HEK293T (cell line): ENCODE data around the gene ST6GALNAC5.

Experiments used
- ARNT ChIP-seq: fragments of 450-650 bp; IDR thresholded peaks from 2 replicates; pipeline ENCODE4 v1.6.1; 2017; ENCODE audit warnings: mild to moderate bottlenecking
- BHLHE40 ChIP-seq: fragments of 450-650 bp; IDR thresholded peaks from 2 replicates; pipeline ENCODE4 v1.6.1; 2016; ENCODE audit warnings: mild to moderate bottlenecking, moderate library complexity, borderline replicate concordance
- CTBP1 ChIP-seq: fragments of 450-650 bp; IDR thresholded peaks from 2 replicates; pipeline ENCODE4 v1.6.1; 2016; ENCODE audit warnings: borderline replicate concordance
- ELF4 ChIP-seq: fragments of 450-650 bp; IDR thresholded peaks from 2 replicates; pipeline ENCODE4 v1.6.1; 2017; ENCODE audit warnings: antibody characterized with exemption
- FOXA1 ChIP-seq: fragments of 450-650 bp; IDR thresholded peaks from 2 replicates; pipeline ENCODE4 v1.6.1; 2016; ENCODE audit warnings: mild to moderate bottlenecking
- FOXK2 ChIP-seq: fragments of 450-650 bp; IDR thresholded peaks from 2 replicates; pipeline ENCODE4 v1.6.1; 2016; ENCODE audit warnings: mild to moderate bottlenecking
- HDGF ChIP-seq: fragments of 450-650 bp; IDR thresholded peaks from 2 replicates; pipeline ENCODE4 v1.6.1; 2017; ENCODE audit warnings: antibody characterized with exemption, borderline replicate concordance
- LEF1 ChIP-seq: fragments of 450-650 bp; IDR thresholded peaks from 2 replicates; pipeline ENCODE4 v1.6.1; 2017; ENCODE audit warnings: mild to moderate bottlenecking, borderline replicate concordance
- NFRKB ChIP-seq: fragments of 450-650 bp; IDR thresholded peaks from 2 replicates; pipeline ENCODE4 v1.6.1; 2016; ENCODE audit warnings: mild to moderate bottlenecking, moderate library complexity
- SP1 ChIP-seq: fragments of 450-650 bp; IDR thresholded peaks from 2 replicates; pipeline ENCODE4 v1.6.1; 2017
- ZNF384 ChIP-seq: fragments of 450-650 bp; IDR thresholded peaks from 2 replicates; pipeline ENCODE4 v1.6.1; 2016
- TF ChIP-seq, protein P1 (sequence below): fragments of 450-650 bp; IDR thresholded peaks from 2 replicates; pipeline ENCODE4 v1.6.1; 2016

DNA sequence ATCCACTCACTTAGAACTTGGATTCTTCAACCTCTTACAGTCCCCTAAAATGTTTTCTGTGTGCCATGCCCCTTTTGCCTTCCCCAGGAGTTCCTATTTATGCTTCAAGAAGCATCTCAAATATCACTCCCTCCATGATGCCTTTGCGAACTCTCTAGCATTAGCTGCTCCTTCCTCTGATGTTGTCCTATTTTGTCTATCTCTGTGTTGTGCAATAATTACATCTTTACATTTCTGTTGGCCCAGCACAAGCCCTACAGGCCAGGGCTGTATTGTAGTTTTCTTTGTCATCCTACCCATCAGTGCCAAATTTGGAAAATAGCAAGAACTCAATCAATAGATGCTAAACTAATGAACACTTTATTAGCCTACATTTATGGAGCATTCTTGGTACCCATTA, 125.8 kb downstream of the ST6GALNAC5 start:
- TF ChIP-seq FOXA1 (no peak), ELF4 (no peak), BHLHE40 (no peak), LEF1 (no peak), HDGF (no peak), NFRKB (no peak), CTBP1 (no peak), SP1 (no peak), FOXK2 (no peak), ZNF384 (no peak), ARNT (no peak)
- TF ChIP-seq, protein P1, sequence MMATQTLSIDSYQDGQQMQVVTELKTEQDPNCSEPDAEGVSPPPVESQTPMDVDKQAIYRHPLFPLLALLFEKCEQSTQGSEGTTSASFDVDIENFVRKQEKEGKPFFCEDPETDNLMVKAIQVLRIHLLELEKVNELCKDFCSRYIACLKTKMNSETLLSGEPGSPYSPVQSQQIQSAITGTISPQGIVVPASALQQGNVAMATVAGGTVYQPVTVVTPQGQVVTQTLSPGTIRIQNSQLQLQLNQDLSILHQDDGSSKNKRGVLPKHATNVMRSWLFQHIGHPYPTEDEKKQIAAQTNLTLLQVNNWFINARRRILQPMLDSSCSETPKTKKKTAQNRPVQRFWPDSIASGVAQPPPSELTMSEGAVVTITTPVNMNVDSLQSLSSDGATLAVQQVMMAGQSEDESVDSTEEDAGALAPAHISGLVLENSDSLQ: no peak
